ENCODE measurements around the gene CTIF.

Gene CTIF

GRCh38 chr18:48678237-48679115, 139.6 kb downstream of the CTIF start:
- no peak for DNase-seq (ENCODE audit: low read depth in 2 of 3, low spot score in 1 of 3)

GRCh38 chr18:48679236-48679635, 140.4 kb downstream of the CTIF start:
- no peak for DNase-seq (ENCODE audit: low read depth in 2 of 3, low spot score in 1 of 3)

GRCh38 chr18:48680339-48681250, 141.8 kb downstream of the CTIF start:
- DNase-seq (ENCODE audit: low read depth in 2 of 3, low spot score in 1 of 3): no peak

DNA sequence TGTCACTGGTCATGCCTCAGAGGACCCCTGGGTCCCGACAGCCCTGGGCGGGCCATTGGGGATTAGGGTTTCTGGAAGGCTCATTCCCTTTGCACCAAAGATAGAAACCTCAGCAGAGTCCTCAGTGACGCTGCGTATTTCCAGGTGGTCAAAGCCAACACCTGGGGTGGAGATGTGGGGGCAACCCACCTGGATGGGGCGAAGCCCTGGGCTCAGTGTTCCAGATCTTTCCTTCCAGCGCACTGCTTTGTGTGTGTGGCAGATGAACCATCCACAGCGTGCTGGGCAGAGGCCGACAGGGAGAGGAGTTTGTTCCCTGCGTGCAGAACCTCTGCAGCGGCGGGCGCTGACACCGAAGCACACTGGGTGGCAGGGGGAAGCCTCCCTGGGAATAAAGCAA, 143.9 kb downstream of the CTIF start:
- DNase-seq (ENCODE audit: low read depth in 2 of 3, low spot score in 1 of 3): no peak

GRCh38 chr18:48683197-48683596, 144.4 kb downstream of the CTIF start:
- DNase-seq (ENCODE audit: low read depth in 2 of 3, low spot score in 1 of 3): no peak

DNA sequence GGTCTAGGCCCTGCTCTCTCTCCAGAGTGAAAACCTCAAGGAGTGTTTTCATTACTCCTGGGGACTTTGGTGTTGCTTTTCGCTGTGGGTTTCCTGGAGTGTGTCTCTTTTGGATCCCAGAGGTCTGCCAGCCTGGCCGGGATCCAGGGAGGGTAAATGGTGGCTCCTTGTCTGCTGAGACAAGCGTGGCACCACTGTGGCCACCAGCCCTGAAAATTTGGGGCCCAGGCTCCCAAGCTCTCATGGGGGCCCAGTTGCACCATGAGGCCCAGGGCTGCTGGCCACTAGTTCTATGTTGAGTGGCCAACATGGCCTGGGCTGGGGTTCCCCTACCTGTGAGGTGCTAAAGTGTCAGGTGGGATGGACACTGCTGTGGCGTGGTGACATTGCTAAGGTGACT, 144.8 kb downstream of the CTIF start:
- DNase-seq (ENCODE audit: low read depth in 2 of 3, low spot score in 1 of 3): no peak

GRCh38 chr18:48687346-48688042, 148.7 kb downstream of the CTIF start:
- no peak for DNase-seq (ENCODE audit: low read depth in 2 of 3, low spot score in 1 of 3)

DNA sequence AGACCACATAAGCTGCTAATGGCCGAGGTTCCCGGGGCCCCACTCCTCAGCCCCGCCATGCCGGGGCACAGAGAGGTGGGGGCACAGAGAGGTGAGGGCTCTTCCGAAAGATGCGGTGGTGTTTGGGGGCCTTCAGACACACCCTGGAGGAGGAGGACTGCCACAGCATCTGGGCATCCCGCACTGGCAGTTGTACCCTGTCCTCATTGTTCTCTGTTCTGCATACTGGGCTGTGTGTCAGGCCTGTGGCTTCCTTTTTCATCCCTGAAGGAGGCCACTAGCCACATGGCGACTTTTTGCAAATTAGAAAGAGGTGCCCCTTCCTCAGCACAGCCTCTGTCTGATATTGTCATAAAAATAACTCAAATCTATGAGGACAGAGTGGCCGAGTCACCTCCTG, 150.1 kb downstream of the CTIF start:
- DNase-seq (ENCODE audit: low read depth in 2 of 3, low spot score in 1 of 3): no peak

DNA sequence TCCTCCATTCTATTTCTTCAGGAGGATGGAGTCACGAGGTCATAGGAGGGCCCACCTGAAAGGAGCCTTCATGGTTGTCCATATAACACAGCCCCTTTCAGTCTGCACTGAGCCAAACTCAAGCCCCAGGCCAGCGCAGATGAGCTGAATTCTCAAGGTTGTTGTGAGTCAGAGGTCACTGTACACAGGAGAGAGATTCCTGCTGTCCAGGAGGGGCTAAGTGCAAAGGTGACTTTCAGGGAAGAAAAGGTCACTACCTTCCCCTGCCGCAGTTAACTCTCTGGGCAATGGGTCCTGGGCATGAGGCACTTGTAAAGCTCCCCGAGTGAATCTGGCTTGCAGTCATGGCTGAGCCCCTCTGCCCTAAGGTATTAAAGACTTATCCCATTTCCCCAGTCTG, 150.7 kb downstream of the CTIF start:
- no peak for DNase-seq (ENCODE audit: low read depth in 2 of 3, low spot score in 1 of 3)

DNA sequence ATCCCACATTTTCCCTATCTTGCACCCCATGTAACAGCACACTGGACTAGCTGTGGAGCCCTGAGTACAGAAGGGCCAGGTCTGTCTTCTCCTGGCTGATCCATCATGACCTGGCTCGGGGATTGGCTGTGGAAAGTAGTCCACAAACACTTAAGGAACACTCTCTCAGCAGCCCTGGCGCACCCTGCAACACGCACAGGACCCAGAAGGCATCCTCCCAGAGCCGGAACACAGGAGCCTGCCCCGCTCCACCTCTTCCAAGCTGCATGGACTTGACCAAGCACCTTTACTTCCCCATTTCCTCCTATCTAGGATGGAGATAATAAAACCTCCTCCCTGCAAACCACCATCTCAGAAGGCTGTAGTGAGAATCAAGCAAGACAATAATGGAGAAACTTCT, 151.7 kb downstream of the CTIF start:
- DNase-seq (ENCODE audit: low read depth in 2 of 3, low spot score in 1 of 3): no peak

- DNase-seq (ENCODE audit: low read depth in 2 of 3, low spot score in 1 of 3): no peak
Observed at GRCh38 chr18:48693006-48693405, 154.2 kb downstream of the CTIF start.

DNA sequence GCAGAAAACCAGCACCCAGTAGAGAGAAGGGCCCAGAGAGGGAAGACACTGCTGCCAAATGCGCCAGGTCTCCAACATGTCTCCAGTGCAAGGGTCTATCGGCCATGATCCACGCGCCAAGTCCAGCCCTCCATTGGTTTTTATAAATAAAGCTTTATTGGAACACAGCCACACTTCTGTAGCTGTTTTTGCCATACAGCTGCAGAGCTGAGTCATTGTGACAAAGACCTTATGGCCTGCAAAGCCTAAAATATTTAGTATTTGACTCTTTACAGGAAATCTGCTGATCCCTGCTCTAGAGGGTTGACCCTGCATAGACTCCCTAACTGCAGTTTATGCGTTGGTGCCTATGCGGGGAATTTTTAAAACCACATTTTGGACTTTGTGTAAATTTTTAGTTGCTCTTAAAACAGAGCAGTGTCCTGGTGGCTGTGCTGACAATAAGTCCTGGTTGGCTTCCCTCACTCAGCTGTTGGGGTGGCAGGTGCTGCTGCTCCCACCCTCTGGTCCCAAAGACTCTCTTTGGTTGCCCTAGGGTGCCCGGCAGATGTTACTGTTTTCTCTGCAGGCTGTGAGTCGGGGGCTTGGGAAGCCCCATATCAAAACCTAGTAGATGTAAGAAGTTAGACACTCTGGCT, 154.9 kb downstream of the CTIF start:
- DNase-seq (ENCODE audit: low read depth in 2 of 3, low spot score in 1 of 3): no peak

DNA sequence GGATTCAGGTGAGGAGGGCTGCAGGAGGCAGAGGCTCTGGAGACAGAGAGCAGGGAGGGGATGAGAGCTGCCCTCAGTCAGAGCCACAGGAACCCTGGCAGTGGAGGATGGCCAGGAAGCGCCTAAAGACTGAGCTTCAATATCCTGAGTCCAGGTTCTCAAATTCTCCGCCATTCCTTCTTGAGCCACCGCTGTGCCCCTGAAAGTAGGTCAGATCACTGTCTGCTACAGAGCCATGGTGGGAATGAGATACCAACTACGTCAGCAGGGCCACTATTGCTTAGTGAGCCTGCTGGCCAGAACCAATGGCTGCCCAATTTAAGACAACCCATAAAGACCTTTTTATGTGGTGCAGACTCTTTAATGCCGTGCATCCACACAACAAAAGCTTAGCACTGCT, 155.5 kb downstream of the CTIF start:
- DNase-seq (ENCODE audit: low read depth in 2 of 3, low spot score in 1 of 3): no peak

GRCh38 chr18:48695671-48696070, 156.8 kb downstream of the CTIF start:
- DNase-seq (ENCODE audit: low read depth in 2 of 3, low spot score in 1 of 3): no peak

- no peak for DNase-seq (ENCODE audit: low read depth in 2 of 3, low spot score in 1 of 3)
Observed at GRCh38 chr18:48696218-48696617, 157.4 kb downstream of the CTIF start.

DNA sequence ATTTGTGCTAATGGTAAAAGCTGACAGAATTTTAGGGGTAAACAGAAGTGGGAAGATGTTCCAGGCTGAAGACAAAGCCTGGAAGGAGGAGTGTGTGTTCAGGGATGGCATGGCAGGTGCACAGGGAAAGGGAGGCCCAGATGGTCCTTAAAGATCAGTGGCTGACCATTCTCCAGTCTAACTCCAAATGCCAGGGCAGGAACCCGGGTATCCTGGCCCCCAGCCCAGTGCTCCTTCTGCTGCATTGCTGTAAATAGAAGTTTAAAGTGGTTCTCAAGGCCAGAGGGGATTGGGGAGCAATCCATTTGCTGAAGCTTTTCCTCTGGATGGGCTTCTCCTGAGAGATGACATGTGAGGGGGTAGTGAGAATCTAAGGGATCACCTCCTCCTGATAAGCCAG, 158.6 kb downstream of the CTIF start:
- no peak for DNase-seq (ENCODE audit: low read depth in 2 of 3, low spot score in 1 of 3)

DNA sequence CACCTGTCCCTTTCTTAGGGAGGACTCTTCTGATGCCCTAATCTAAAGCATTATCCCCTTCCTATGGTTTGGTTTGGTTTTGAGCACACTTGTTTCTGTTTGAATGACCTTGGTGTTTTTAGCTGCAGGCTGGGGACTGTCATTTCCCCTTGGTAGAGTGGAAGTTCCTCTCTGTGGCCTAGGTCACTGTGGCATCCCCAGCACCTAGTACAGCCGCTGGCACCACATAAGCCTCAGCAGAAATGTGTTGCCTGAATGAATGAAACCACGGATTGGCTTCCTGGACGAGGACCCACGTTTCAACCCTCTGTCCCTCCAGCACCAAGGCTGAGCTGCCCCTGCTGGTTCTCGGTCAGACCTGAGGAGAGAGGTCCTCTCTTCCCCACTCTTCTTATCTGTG, 159.9 kb downstream of the CTIF start:
- DNase-seq (ENCODE audit: low read depth in 2 of 3, low spot score in 1 of 3): no peak

- no peak for DNase-seq (ENCODE audit: low read depth in 2 of 3, low spot score in 1 of 3)
Observed at GRCh38 chr18:48699761-48700160, 160.9 kb downstream of the CTIF start.

DNA sequence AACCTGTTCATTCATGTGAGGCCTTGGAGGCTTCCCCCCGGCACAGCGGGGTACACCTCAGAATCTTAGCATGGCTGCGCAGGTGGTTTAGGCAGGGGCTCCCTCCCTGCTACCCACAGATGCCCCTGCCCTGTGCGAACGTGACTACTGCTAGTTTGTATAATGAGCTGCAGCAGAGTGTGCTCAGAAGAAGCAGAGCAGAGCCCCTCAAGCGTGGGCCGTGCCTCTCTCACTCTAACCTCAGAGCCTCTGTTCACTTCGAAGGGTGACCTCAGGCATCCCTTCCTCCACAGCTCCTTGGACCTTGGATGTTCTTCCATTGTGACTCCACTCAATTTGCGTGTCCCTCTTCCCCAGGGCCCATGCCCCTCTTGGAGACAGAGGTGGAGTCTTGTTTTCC, 161.6 kb downstream of the CTIF start:
- no peak for DNase-seq (ENCODE audit: low read depth in 2 of 3, low spot score in 1 of 3)

DNA sequence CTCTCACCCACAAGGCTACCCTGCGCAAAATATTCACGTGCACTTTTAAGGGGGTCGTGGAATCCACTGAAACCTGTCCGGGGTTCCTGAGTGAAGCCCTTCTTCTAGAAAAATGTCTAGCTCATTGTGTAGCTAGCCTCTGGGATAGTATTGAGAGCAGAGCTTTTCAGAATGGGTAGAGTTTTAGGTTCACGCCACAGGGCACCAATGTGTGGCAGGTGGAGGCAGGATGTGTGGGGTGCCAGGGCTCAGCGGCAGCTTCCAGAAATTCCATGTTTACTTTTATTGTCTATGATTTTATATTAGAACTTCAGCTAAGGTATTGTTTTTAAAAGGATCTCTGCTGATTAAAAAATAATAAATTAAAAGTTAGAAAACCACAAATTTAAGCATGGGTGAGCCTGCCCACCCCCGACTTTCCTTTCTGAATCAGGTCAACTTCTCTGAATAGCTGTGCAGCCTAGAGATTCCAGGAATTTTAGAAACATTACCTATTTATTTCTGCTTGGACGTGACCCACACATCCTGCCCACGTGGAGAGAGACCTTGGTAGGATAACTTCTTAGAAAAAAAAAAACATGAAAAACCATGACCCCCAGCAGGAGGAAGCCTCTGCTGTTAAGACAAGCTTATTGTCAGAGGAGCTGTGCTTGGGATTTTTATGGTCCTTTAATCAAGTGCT, 163.7 kb downstream of the CTIF start:
- no peak for DNase-seq (ENCODE audit: low read depth in 2 of 3, low spot score in 1 of 3)

- DNase-seq (ENCODE audit: low read depth in 2 of 3, low spot score in 1 of 3): no peak
Observed at GRCh38 chr18:48703028-48703386, 164.2 kb downstream of the CTIF start.

Data from stimulated activated CD4-positive, alpha-beta T cell treated with anti-CD3 and anti-CD28 coated beads, Interleukin-12 subunit alpha, Interleukin-12 subunit beta, amount 100 ng/mL, for 48 hours (primary cell).